Upper lobe of right lung (tissue), 1 donor: ENCODE data around the gene SULT1B1. TPM values are rescaled to one million over a fixed set of nuclear protein-coding genes. Genes with fewer than 3 reads are reported as not detected.
"Not testable (repeated sequence)": the region's sequence is repeated elsewhere in the genome, so short reads cannot be mapped to it uniquely, and the experiment has no call there.

ENCODE experiments used
- ATAC-seq: fragments of 200-7000 bp; cut with Tn5 transposase; one replicate; pipeline ENCODE4 v1.9.1; 2020; ENCODE audit warnings: mild to moderate bottlenecking, moderate library complexity
- DNase-seq: peaks from one replicate; pipeline ENCODE4 v3.0.0-alpha.2; 2020
- H3K27ac ChIP-seq: fragments of 200-600 bp; one replicate; pipeline ENCODE4 v1.8.0; 2022
- H3K27me3 ChIP-seq: fragments of 200-600 bp; one replicate; pipeline ENCODE4 v1.8.0; 2022; ENCODE audit warnings: mild to moderate bottlenecking
- H3K36me3 ChIP-seq: fragments of 200-600 bp; one replicate; pipeline ENCODE4 v1.8.0; 2022
- H3K4me1 ChIP-seq: fragments of 200-600 bp; one replicate; pipeline ENCODE4 v1.8.0; 2022
- H3K4me3 ChIP-seq: fragments of 200-600 bp; one replicate; pipeline ENCODE4 v1.8.0; 2022; ENCODE audit warnings: mild to moderate bottlenecking
- H3K9me3 ChIP-seq: fragments of 200-600 bp; one replicate; pipeline ENCODE4 v1.8.0; 2022
- CTCF ChIP-seq: fragments of 200-600 bp; IDR thresholded peaks from one replicate; pipeline ENCODE4 v1.8.0; 2022; ENCODE audit warnings: antibody characterized with exemption
- intact Hi-C: fragments of 100-400 bp; cut with DNase I; formaldehyde crosslinking; loops from one replicate; pipeline ENCODE4 v1.11.0; 2022
- total RNA-seq: library from RNA; stranded (reverse); fragmentation: NEBNext Ultra II Directional; extraction: Animal tissue kit (Norgen Biotek cat#: 25700); gene quantifications from one replicate; pipeline ENCODE4 v1.2.1, GENCODE V29; 2021
- donor health status: DM: no; HTN: yes; CAD: no; lungs with severe emphysema.

The SULT1B1 gene
- total RNA-seq, 1 donor from 2014 or later: 9.2 TPM

- DNase-seq: no peak
- Histone ChIP-seq H3K27me3 (no peaks in the 10 kb centered on the region), H3K4me1 (no peaks in the 10 kb centered on the region), H3K27ac (no peak overlapping the region), H3K9me3 (no peaks in the 10 kb centered on the region), H3K4me3 (no peak overlapping the region), H3K36me3 (no peaks in the 10 kb centered on the region)
- intact Hi-C loops: no loop called here
- ATAC-seq: no peak
- TF ChIP-seq CTCF: no peak
Measured at GRCh38 chr4:69775321-69775867, 15.0 kb upstream of the SULT1B1 start.

GRCh38 chr4:69773484-69773883, 13.1 kb upstream of the SULT1B1 start:
- TF ChIP-seq CTCF: no peak
- H3K27me3 ChIP-seq: no peaks in the 10 kb centered on the region
- no peaks in the 10 kb centered on the region for H3K4me1 ChIP-seq
- intact Hi-C loops: no loop called here
- no peaks in the 10 kb centered on the region for H3K36me3 ChIP-seq
- H3K9me3 ChIP-seq: no peaks in the 10 kb centered on the region
- no peak overlapping the region for H3K4me3 ChIP-seq
- no peak for ATAC-seq
- no peak overlapping the region for H3K27ac ChIP-seq
- no peak for DNase-seq

GRCh38 chr4:69768554-69768953, 8.1 kb upstream of the SULT1B1 start:
- H3K27ac ChIP-seq, H3K9me3 ChIP-seq, H3K4me3 ChIP-seq, H3K36me3 ChIP-seq, H3K4me1 ChIP-seq, intact Hi-C loops, ATAC-seq, DNase-seq, H3K27me3 ChIP-seq: not testable (repeated sequence)

- Histone ChIP-seq H3K36me3 (no peaks in the 10 kb centered on the region), H3K27ac (no peak overlapping the region), H3K4me3 (no peak overlapping the region), H3K9me3 (no peaks in the 10 kb centered on the region), H3K4me1 (no peaks in the 10 kb centered on the region), H3K27me3 (no peaks in the 10 kb centered on the region)
- intact Hi-C loops: no loop called here
- ATAC-seq (no peak), DNase-seq (no peak)
- TF ChIP-seq CTCF: no peak
Measured at GRCh38 chr4:69765751-69766150, 5.3 kb upstream of the SULT1B1 start.

GRCh38 chr4:69764311-69764710, 3.9 kb upstream of the SULT1B1 start:
- Histone ChIP-seq H3K4me3 (no peak overlapping the region), H3K4me1 (no peaks in the 10 kb centered on the region), H3K36me3 (no peaks in the 10 kb centered on the region), H3K27ac (no peak overlapping the region), H3K9me3 (no peaks in the 10 kb centered on the region), H3K27me3 (no peaks in the 10 kb centered on the region)
- TF ChIP-seq CTCF: no peak
- intact Hi-C loops: no loop called here
- no peak for DNase-seq
- no peak for ATAC-seq

GRCh38 chr4:69763233-69763632, 2.8 kb upstream of the SULT1B1 start:
- Histone ChIP-seq H3K4me3 (no peak overlapping the region), H3K4me1 (no peaks in the 10 kb centered on the region), H3K36me3 (no peaks in the 10 kb centered on the region), H3K9me3 (no peaks in the 10 kb centered on the region), H3K27ac (no peak overlapping the region), H3K27me3 (no peaks in the 10 kb centered on the region)
- intact Hi-C loops: no loop called here
- no peak for TF ChIP-seq CTCF
- DNase-seq (no peak), ATAC-seq (no peak)
